GM12865 (cell line): ENCODE results near the gene PRPF8.

Experiments
- DNase-seq: peaks from one replicate; pipeline ENCODE4 v3.0.0; 2010; ENCODE audit warnings: low read depth
- H3K4me3 ChIP-seq: 2 replicates; pipeline ENCODE4 v1.5.1; 2011; ENCODE audit warnings: mild to moderate bottlenecking, low read depth, low read length, control low read depth
- CTCF ChIP-seq: IDR thresholded peaks from 2 replicates; pipeline ENCODE4 v1.5.1; 2011; ENCODE audit warnings: low read length, control low read depth, low read depth, inconsistent platforms; ENCODE audit not compliant: insufficient read depth; ENCODE audit errors: missing control alignments

Gene PRPF8

GRCh38 chr17:1684378-1685189 is at the start of gene PRPF8:
Gene PRPF8 (minus strand): TSS chr17:1684867. CDS start chr17:1684571, 296 bp downstream.
- TF ChIP-seq CTCF, result no peak
- DNase-seq, result peak; percentile 98
- peak within 1 kb of the TSS; percentile 93 for H3K4me3 ChIP-seq

GRCh38 chr17:1733759-1734158 is 49.1 kb upstream of the PRPF8 start:
- no peak for DNase-seq
- H3K4me3 ChIP-seq, result no peak overlapping the region
- TF ChIP-seq CTCF, result no peak

GRCh38 chr17:1732833-1733321 is 48.2 kb upstream of the PRPF8 start:
- DNase-seq, result no peak
- no peak for TF ChIP-seq CTCF
- H3K4me3 ChIP-seq, result no peak overlapping the region

- no peak for DNase-seq
- TF ChIP-seq CTCF, result no peak
- no peak overlapping the region for H3K4me3 ChIP-seq
Measured at GRCh38 chr17:1732241-1732832, 47.7 kb upstream of the PRPF8 start.

- TF ChIP-seq CTCF, result no peak
- no peak for DNase-seq
- H3K4me3 ChIP-seq, result no peak overlapping the region
Measured at GRCh38 chr17:1731194-1731506, 46.5 kb upstream of the PRPF8 start.

GRCh38 chr17:1730326-1731193 is 45.9 kb upstream of the PRPF8 start:
- TF ChIP-seq CTCF, result no peak
- DNase-seq, result no peak
- H3K4me3 ChIP-seq, result no peak overlapping the region
